Stimulated activated CD8-positive, alpha-beta memory T cell treated with anti-CD3 and anti-CD28 coated beads, Interleukin-12 subunit alpha, Interleukin-12 subunit beta, amount 100 ng/mL, for 1 hour (primary cell): ENCODE results near the gene RRP36.

Experiments
- DNase-seq: peaks from one replicate; pipeline ENCODE4 v3.0.0-alpha.2; 2020; ENCODE audit warnings: low read depth

Gene RRP36

DNA sequence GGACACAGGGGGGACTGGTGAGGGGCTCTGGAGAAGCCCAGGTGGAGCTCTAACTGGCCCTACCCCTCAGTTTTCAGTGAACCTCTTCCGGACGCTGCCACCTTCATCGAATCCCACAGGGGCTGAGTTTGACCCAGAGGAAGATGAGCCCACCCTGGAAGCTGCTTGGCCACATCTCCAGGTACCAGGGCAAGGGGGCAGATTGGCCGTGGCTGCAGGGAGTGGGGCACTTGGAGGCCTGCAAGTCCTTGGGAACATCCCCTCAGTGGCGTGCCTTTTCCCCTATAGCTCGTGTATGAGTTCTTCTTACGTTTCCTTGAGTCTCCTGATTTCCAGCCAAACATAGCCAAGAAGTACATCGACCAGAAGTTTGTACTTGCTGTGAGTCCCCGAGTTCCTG lies 14.3 kb upstream of the RRP36 start:
- DNase-seq, result no peak

- no peak for DNase-seq
These were observed 12.3 kb upstream of the RRP36 start for GRCh38 chr6:43009124-43009523.

DNA sequence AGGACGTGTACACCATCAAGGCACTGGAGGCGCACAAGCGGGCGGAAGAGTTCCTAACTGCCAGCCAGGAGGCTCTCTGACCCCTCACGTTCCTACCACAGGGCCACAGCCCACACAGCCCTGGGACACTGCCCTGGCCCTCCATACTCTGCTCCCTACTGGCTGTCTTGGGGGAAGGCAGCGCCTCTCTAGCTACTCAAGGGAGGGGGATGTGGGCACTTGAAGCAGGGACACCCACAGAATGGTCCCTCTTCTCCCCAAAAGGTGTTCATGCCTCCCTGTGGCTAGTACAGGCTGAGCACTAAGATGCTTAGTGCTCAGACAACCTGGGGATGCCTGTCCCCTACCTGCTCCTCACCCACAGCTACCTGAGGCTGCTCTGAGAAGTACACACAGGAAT lies 10.2 kb upstream of the RRP36 start:
- no peak for DNase-seq

DNA sequence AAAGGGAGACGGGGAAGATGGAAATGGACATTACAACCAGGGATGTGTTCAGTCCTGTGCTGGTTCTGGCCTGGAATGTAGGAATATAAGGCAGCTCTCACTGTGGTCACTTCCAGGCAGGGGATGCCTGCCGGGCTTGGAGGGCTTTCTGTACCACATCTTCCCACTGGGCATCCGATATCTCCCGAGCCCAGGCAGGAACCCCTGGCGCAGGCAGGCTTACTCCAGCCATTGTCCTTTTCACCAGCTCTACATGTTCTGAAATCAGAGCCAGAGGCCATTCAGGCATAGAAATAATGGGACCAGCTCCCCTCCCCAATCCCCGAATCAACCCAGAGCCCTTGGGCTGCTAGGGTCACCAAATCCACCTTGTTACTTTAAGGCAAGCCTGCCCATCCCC lies 9.1 kb upstream of the RRP36 start:
- no peak for DNase-seq

DNA sequence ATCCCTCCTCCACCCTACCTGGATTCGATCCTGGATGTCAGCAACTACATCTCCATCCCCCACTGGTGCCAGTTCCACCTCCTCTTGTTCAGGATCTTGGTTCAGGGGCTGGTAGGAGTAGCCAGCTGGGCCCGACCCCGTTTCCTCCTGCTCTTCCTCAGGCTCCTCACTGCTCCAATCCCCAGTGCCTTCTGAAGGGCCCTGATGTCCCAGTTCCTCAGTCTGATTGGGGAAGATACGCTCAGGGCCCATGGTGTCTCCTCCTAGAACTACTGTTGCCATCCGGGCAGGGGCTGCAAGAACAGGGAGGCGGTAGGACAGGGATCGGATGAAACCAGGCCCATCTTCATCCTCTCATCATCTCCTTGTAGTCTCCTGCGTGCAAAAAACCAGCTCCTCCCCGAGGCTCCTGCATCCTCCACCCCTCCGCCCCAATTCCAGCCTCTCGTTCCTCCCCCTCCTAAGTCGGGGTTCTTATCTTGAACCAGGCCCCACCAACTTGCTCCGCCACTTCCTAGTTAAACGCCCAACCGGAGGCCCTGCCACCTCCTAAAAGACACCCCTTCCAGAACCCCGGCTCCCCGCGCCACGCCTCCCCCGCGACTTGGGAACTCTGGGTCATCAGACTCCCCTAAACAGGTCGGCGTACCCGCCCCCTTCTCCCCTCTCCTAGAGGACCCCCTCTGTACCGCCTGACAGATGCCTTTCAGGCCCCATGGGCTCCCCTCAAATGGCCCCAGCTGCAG lies 8.2 kb upstream of the RRP36 start:
- no peak for DNase-seq

DNA sequence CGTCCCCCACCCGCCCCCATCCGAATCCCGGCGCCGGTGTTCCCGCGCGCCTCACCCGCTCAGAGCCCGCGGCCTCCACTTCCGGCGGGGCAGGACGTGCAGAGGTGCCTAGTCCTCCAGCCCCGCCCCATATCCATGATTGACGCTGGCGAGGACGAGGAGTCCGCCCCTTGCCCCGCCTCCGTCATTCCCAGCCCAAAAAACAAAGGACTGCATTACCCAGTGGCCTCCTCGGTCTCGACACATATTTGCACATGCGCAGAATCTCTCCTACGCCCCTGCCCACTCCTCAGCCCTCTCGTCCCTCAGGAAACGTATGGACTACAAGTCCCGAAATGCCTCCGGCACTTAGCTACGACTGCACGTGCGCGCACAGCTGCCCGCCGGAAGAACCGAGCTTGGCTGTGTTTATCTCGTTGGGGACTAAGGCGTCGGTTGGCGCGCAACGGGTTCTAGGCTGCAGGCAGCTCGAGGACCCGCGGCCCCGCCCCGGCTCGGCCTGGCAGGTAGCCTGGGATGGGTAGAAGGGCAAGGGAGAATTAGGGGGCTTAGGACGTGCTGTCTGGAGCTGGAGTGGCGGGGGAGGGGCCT lies 7.5 kb upstream of the RRP36 start, which contains the start of the genes KLHDC3 and MEA1:
Gene KLHDC3, plus strand, starts transcription at position 407 of the 591 bp plus-strand sequence. CDS start 2,944 bp downstream, outside the sequence.
Gene MEA1, minus strand, starts transcription at position 104 of the 591 bp plus-strand sequence. CDS start 133 bp downstream, outside the sequence.
- DNase-seq, result peak; percentile 97

DNA sequence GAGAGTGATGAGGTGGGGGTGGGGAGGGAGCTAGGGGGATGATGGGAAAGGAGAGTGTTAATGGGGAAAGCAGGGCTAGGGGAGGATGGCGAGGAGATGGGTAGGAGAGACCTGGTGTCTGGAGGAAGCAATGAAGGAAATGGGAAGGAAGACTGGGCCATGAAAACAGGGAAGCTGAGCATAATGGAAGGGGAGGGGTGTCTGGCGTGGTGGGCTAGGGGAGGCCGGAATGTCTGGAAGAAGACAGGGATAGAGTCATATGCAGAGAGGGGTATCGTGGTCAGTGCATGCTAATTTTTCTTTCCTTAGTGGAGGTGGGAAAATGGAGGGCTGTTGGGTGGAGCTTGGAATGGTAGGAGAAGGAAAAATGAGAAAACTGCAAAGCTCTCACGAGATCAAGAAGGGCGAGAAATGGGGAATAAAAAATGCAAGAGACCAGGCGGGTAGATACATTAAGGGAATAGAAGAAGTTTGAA lies 7.0 kb upstream of the RRP36 start:
- DNase-seq, result no peak

DNA sequence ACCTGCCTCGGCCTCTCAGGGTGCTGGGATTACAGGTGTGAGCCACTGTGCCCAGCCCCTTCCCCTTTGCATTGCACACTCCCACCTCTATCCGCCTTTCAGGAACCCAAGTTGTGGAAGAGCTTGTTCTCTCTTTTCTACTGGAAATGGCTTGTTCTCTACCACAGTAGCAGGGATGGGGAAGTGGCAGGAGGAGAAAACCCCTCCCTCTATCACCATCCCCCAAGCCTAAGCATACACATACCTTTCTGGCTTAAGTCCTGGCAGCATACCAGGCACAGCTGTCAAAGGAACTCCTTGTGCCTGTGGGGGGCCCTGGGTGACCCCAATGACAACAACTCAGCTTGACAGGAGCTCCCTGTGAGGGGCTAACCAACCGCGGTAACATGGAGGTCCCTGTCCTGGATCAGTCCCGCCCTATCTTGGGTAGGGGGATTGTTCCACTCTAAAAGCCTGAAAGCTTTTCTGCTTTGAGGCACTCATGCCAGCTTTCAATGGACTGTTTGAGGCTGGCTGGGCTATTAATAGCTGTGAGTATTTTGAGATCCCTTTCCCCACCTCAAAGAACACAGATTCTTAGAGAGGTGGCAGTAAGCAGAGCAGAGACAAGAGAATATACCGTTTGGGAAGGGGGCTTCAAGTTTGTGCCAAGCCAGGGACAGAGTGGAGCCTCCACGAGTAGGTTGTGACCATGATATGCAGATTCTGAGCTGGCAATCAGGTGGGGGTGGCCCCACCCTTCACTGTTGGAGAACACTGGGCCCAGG lies 5.1 kb upstream of the RRP36 start:
- DNase-seq, result no peak

DNA sequence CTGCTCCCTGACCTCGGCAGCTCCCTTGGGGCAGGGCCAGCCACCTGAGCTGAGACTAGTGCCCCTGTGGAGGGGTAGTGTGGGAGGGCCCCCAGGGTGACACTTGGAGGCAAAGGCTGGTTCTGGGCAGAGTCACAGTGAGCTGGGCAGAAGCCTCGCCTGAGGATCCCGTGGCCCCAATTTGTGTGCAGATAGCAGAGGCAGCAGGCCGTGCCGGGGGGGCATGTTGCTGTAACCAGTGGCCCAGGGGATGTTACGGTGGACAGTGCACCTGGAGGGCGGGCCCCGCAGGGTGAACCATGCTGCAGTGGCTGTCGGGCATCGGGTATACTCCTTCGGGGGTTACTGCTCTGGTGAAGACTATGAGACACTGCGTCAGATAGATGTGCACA lies 4.5 kb upstream of the RRP36 start:
- DNase-seq, result no peak

GRCh38 chr6:43019152-43019551 lies 2.3 kb upstream of the RRP36 start:
- no peak for DNase-seq

DNA sequence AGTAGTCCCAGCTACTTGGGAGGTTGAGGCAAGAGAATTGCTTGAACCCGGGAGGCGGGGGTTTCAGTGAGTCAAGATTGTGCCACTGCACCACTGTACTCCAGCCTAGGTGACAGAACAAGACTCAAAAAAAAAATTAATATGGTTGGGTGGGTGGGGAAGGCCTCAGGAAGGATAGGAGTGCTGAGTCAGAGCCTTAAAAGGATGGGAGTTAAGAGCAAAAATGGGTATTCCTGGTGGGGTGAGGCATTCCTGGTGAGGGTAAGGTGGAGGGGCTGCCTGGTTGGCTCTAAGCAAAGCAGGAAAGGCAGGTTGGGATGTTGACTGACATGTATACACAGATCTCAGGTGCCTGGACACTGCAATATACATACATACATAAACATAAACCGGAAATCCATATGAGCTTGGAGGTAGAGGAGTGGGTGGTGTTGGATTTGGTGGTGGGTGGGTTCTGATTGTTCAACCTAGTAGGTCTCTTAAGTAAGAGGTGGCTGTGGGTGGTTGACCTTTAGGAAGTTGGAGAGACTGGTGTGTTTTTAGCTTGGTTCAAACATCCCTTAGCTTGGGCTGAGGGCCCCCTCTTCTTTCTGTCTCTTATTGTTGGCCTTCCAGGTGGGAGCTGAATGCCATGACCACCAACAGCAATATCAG lies 1.2 kb upstream of the RRP36 start:
- DNase-seq, result no peak

DNA sequence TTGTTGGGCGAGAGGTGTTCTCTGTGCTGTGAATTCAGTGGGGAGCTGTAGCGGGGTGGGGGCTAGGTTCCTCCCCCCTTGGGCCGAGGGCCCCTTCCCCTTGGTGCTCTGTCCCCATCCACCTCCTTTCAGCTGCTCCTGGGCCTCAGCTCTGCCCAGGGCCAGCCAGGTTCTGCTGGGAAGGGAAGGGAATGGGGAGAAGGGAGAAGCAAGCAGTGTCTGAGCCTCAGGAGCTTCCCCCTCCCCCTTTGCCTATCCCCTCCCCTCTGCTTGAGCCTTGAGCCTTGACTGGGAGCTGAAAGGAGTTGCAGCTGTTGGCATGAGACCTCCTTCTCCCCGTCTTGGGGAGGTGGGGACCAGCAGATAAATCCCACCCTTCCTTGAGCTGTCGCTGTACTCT lies 576 bp upstream of the RRP36 start:
- no peak for DNase-seq

DNA sequence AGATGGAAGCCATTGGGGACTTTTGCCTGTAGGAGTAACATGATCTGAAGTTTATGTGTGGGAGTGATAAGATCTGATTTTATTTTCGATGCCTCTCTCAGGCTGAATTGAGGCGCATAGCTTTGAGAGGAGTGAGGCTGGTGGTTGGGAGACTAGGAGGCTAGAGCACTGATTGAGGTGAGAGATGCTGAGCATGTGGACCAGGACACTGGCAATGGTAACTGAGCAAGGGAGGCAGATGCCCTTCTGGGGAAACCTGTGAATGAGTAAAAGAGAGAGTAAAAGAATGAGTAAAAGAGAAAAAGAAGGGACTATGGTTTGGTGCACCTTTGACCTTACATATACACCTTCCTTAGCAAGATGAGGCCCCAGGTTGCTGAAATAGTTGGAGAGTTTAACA lies 3.0 kb downstream of the RRP36 start:
- DNase-seq, result no peak

- DNase-seq, result no peak
These were observed 4.9 kb downstream of the RRP36 start for GRCh38 chr6:43026365-43026764.

DNA sequence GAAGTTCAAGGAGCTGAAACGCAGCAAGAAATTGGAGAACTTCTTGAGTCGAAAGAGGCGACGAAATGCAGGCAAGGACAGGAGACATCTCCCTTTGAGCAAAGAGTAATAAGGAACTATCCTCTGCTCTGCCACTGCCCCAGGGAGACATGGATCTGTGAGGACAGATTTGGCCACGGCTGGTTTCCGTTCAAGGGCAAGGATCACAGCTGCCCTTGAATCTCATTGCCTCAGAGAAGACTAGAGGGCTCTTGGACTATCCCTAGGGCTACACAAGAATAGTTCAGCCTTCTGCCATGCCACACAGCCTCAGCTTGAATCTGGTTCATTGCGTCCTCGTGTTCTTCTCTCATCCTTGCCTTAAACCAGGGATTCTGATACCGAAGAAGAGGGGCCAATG lies 7.7 kb downstream of the RRP36 start:
- no peak for DNase-seq

- DNase-seq, result no peak
These were observed 10.9 kb downstream of the RRP36 start for GRCh38 chr6:43032326-43032725.

GRCh38 chr6:43033496-43034189 lies 12.2 kb downstream of the RRP36 start:
- DNase-seq, result no peak

- no peak for DNase-seq
These were observed 12.7 kb downstream of the RRP36 start for GRCh38 chr6:43034190-43034525.

DNA sequence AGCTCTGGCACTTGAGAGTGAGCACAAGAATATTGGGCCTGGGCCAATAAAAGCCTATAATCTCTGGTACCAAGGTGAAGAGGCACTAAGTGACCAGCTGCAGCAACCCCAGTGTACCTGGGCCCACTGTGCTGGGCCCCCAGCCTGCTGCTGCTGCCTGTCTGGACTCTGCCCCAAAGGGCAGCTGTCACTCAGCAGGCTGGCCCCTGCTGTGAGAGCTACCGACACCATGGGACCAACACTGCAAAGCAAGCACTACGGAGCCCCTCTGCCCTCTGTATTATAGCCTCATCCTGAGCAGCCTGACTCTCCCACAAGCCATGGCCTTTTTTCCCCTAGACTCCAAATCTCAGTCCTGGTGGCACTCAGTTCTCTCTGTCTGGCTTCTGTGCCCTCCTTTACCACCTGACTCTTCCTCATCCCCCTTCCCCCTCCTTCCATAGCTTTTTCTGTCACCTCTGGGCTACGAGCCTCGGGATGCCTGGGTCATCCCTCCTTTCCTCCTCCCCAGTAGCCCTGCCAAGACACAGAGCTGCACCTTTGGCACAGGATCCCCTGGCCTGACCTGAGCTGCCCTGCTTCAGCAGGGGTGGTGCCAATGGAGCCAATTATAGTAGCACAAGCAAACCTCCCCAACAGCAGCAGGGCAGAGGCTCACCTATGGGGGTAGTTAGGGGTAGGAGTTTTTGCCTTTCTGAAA lies 14.2 kb downstream of the RRP36 start:
- DNase-seq, result no peak

DNA sequence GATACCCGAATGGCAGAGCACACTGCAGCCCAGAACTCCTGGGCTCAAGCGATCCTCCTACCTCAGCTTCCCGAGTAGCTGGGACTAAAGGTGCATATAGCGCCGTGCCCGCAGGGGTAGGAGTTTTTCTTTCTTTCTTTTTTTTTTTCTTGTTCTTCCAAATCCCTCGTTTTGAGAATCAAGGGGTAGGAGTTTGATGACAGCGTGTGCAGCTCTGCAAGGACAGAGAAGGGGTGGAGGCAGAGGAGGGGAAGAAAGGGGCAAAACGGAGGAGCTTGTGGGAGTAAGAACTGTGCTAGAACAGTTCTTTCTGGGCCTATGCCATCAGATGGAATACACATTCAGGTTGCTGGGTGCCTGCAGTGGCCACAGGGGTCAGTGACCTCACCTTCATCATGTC lies 15.3 kb downstream of the RRP36 start:
- no peak for DNase-seq

GRCh38 chr6:43037197-43037596 lies 15.8 kb downstream of the RRP36 start:
- DNase-seq, result no peak
